Measurements from ENCODE around the gene ABCA5. TPM values are rescaled to one million over a fixed set of nuclear protein-coding genes. Genes with fewer than 3 reads are reported as not detected.
"Not testable (repeated sequence)": the region's sequence is repeated elsewhere in the genome, so short reads cannot be mapped to it uniquely, and the experiment has no call there.

Gene ABCA5
- total and polyA plus RNA-seq, 2 donors (not counting 1 experiment from before 2014, with no cell fraction given), result 9.8 to 37.2 TPM

GRCh38 chr17:69198238-69198637 is 128.7 kb downstream of the ABCA5 start:
- Histone ChIP-seq H3K9me3 (ENCODE audit: control extremely low read depth in 1 of 3, control insufficient read depth in 2 of 3, insufficient read depth in 1 of 3, low read length in 2 of 3) (peaks cover 0 to 7% (median 0%) of the 10 kb centered on the region in 3 donors), H3K4me3 (ENCODE audit: control extremely low read depth in 1 of 5, extremely low read depth in 1 of 5, insufficient read depth in 1 of 5, low read depth in 2 of 5, low read length in 4 of 5) (no peak overlapping the region), H3K4me2 (replicated peaks; ENCODE audit: low read depth, low read length, poor library complexity, severe bottlenecking) (no peak overlapping the region), H3K27me3 (replicated peaks in 1 of 4; ENCODE audit: control extremely low read depth in 1 of 4, control insufficient read depth in 3 of 4, insufficient read depth in 4 of 4, low read length in 3 of 4) (no peaks in the 10 kb centered on the region), H3K79me2 (ENCODE audit: control insufficient read depth, insufficient read depth, low read length) (no peaks in the 10 kb centered on the region), H4K20me1 (ENCODE audit: control insufficient read depth, insufficient read depth, low read length, poor library complexity, severe bottlenecking) (no peaks in the 10 kb centered on the region), H3K4me1 (ENCODE audit: control insufficient read depth in 2 of 2, insufficient read depth in 2 of 2, low read length in 2 of 2) (no peaks in the 10 kb centered on the region), H3K27ac (ENCODE audit: low read length in 2 of 2) (no peak overlapping the region), H3K9ac (ENCODE audit: low read length) (no peak overlapping the region), H3K36me3 (replicated peaks in 1 of 2; ENCODE audit: control extremely low read depth in 1 of 2, control insufficient read depth in 1 of 2, extremely low read depth in 1 of 2, insufficient read depth in 2 of 2, low read length in 1 of 2) (no peaks in the 10 kb centered on the region), H2AFZ (ENCODE audit: insufficient read depth, low read depth, low read length, poor library complexity, severe bottlenecking) (no peak overlapping the region)
- H3K27ac Mint-ChIP-seq, result no peak overlapping the region
- POLR2A ChIA-PET, result no interaction called here
- no peak for DNase-seq
- H3K9me3 Mint-ChIP-seq (ENCODE audit: insufficient read depth), result no peaks in the 10 kb centered on the region
- TF ChIP-seq CTCF (IDR thresholded peaks at IDR 0.05) (no peak), EZH2 (IDR thresholded peaks at IDR 0.05; ENCODE audit: borderline replicate concordance, insufficient read depth, low read depth, low read length, poor library complexity, severe bottlenecking) (no peak)
- CTCF ChIA-PET, result interaction anchor here (1.0 kb wide), 1 partner anchor 325 kb away, joined by 3 read pairs; no protein-coding TSS in a partner anchor
- H3K4me1 Mint-ChIP-seq, result no peaks in the 10 kb centered on the region
- intact Hi-C loops (cut with micrococcal nuclease), result no loop called here
- WGBS (ENCODE audit: insufficient coverage), result 95% methylated on average over 5 of the region's 6 CpGs
- no peak for ATAC-seq (ENCODE audit: low read depth)
- H3K4me3 Mint-ChIP-seq, result no peak overlapping the region
- no peaks in the 10 kb centered on the region for H3K27me3 Mint-ChIP-seq

- H3K9me3 ChIP-seq (ENCODE audit: control extremely low read depth in 1 of 3, control insufficient read depth in 2 of 3, insufficient read depth in 1 of 3, low read length in 2 of 3); H3K4me2 ChIP-seq (replicated peaks; ENCODE audit: low read depth, low read length, poor library complexity, severe bottlenecking); H3K4me3 ChIP-seq (ENCODE audit: control extremely low read depth in 1 of 5, extremely low read depth in 1 of 5, insufficient read depth in 1 of 5, low read depth in 2 of 5, low read length in 4 of 5); H3K79me2 ChIP-seq (ENCODE audit: control insufficient read depth, insufficient read depth, low read length); ATAC-seq (ENCODE audit: low read depth); H4K20me1 ChIP-seq (ENCODE audit: control insufficient read depth, insufficient read depth, low read length, poor library complexity, severe bottlenecking); intact Hi-C loops (cut with micrococcal nuclease); H3K27ac ChIP-seq (ENCODE audit: low read length in 2 of 2); DNase-seq; POLR2A ChIA-PET; H3K27ac Mint-ChIP-seq; H3K36me3 ChIP-seq (replicated peaks in 1 of 2; ENCODE audit: control extremely low read depth in 1 of 2, control insufficient read depth in 1 of 2, extremely low read depth in 1 of 2, insufficient read depth in 2 of 2, low read length in 1 of 2); H2AFZ ChIP-seq (ENCODE audit: insufficient read depth, low read depth, low read length, poor library complexity, severe bottlenecking); H3K27me3 Mint-ChIP-seq; H3K27me3 ChIP-seq (replicated peaks in 1 of 4; ENCODE audit: control extremely low read depth in 1 of 4, control insufficient read depth in 3 of 4, insufficient read depth in 4 of 4, low read length in 3 of 4); H3K4me1 Mint-ChIP-seq; H3K9me3 Mint-ChIP-seq (ENCODE audit: insufficient read depth); H3K4me3 Mint-ChIP-seq; CTCF ChIA-PET; H3K4me1 ChIP-seq (ENCODE audit: control insufficient read depth in 2 of 2, insufficient read depth in 2 of 2, low read length in 2 of 2); H3K9ac ChIP-seq (ENCODE audit: low read length): not testable (repeated sequence)
- 95% methylated on average over 28 of the region's 40 CpGs for WGBS (ENCODE audit: insufficient coverage)
Observed at GRCh38 chr17:69196105-69196653, 130.8 kb downstream of the ABCA5 start.

Small RNA genes lying within 50 kb of the gene (small RNA-seq; reads per million reads assigned to genes)
- gene RF00561 (ENCODE audit: insufficient read length, low read depth, low replicate concordance) (not detected), gene SNRPGP4 (ENCODE audit: insufficient read length, low read depth, low replicate concordance) (not detected)

Other genes starting within 250 kb of the ABCA5 start
- 0.75 and 1.4 TPM in 2 replicates for gene ABCA6, start 185.2 kb downstream of the ABCA5 start, total RNA-seq
- gene ABCA6, start 185.2 kb downstream of the ABCA5 start, polyA plus RNA-seq, result 0.18 and 0.46 TPM in 2 replicates
- gene ABCA10, start 98.3 kb downstream of the ABCA5 start, total RNA-seq, result 1.9 and 3.2 TPM in 2 replicates
- gene ABCA10, start 98.3 kb downstream of the ABCA5 start, polyA plus RNA-seq, result 0.55 and 0.69 TPM in 2 replicates
- 7.7 TPM in 2 replicates for gene MAP2K6, start 87.6 kb upstream of the ABCA5 start, total RNA-seq
- 2.4 and 3.4 TPM in 2 replicates for gene MAP2K6, start 87.6 kb upstream of the ABCA5 start, polyA plus RNA-seq